GM23338 (cell line): ENCODE measurements around the gene SPTA1. TPM values are rescaled to one million over a fixed set of nuclear protein-coding genes. Genes with fewer than 3 reads are reported as not detected.

ENCODE experiments used
- ATAC-seq: fragments of 200-7000 bp; cut with Tn5 transposase; 3 replicates; pipeline ENCODE4 v1.9.1; 2020
- DNase-seq: peaks from one replicate; pipeline ENCODE4 v3.0.0-alpha.2; 2015; ENCODE audit warnings: low spot score
- H2AFZ ChIP-seq: fragments of 200-600 bp; sonication (generic); 2 replicates; pipeline ENCODE4 v1.8.0; 2016; ENCODE audit warnings: antibody characterized with exemption, mild to moderate bottlenecking, moderate library complexity
- H3F3A ChIP-seq: fragments of 200-600 bp; sonication (generic); replicated peaks from 2 replicates; pipeline ENCODE4 v1.8.0; 2017; ENCODE audit warnings: antibody characterized with exemption, mixed run types, low read depth
- H3K27ac ChIP-seq: fragments of 200-600 bp; sonication (generic); 2 replicates; pipeline ENCODE4 v1.6.1; 2016; ENCODE audit warnings: low read depth
- H3K27me3 ChIP-seq: fragments of 200-600 bp; sonication (generic); 2 replicates; pipeline ENCODE4 v1.8.0; 2016; ENCODE audit warnings: mild to moderate bottlenecking, mixed run types, moderate library complexity; ENCODE audit not compliant: insufficient read depth
- H3K36me3 ChIP-seq: fragments of 200-600 bp; sonication (generic); 2 replicates; pipeline ENCODE4 v1.8.0; 2016; ENCODE audit warnings: mild to moderate bottlenecking; ENCODE audit not compliant: insufficient read depth
- H3K4me1 ChIP-seq: fragments of 200-600 bp; sonication (generic); 2 replicates; pipeline ENCODE4 v1.8.0; 2016; ENCODE audit warnings: mild to moderate bottlenecking, moderate library complexity; ENCODE audit not compliant: insufficient read depth
- H3K4me2 ChIP-seq: fragments of 200-600 bp; sonication (generic); 2 replicates; pipeline ENCODE4 v1.7.1; 2017; ENCODE audit warnings: mixed run types
- H3K4me3 ChIP-seq: fragments of 200-600 bp; sonication (generic); 2 replicates; pipeline ENCODE4 v1.6.1; 2016; ENCODE audit warnings: mixed run types
- H3K79me2 ChIP-seq: fragments of 200-600 bp; sonication (generic); replicated peaks from 2 replicates; pipeline ENCODE4 v1.8.0; 2017; ENCODE audit warnings: mild to moderate bottlenecking; ENCODE audit not compliant: insufficient read depth
- H3K9me2 ChIP-seq: fragments of 200-600 bp; sonication (generic); 2 replicates; pipeline ENCODE4 v1.8.0; 2017; ENCODE audit not compliant: insufficient read depth
- H4K20me1 ChIP-seq: fragments of 200-600 bp; sonication (generic); replicated peaks from 2 replicates; pipeline ENCODE4 v1.8.0; 2017; ENCODE audit warnings: mild to moderate bottlenecking; ENCODE audit not compliant: insufficient read depth
- H3K27ac Mint-ChIP-seq: 2 replicates; pipeline ENCODE4 v1.8.0; 2020; ENCODE audit warnings: inconsistent platforms, mild to moderate bottlenecking, moderate library complexity, mixed read lengths
- H3K27me3 Mint-ChIP-seq: 3 replicates; pipeline ENCODE4 v1.8.0; 2022; ENCODE audit warnings: low read depth, mild to moderate bottlenecking, moderate library complexity, mixed read lengths, inconsistent platforms; ENCODE audit not compliant: insufficient read depth, poor library complexity
- H3K36me3 Mint-ChIP-seq: 3 replicates; pipeline ENCODE4 v1.8.0; 2021; ENCODE audit warnings: low read depth, mild to moderate bottlenecking, inconsistent platforms, moderate library complexity, mixed read lengths
- H3K4me1 Mint-ChIP-seq: 3 replicates; pipeline ENCODE4 v1.8.0; 2020; ENCODE audit warnings: mild to moderate bottlenecking, inconsistent platforms, mixed read lengths
- H3K4me3 Mint-ChIP-seq: 3 replicates; pipeline ENCODE4 v1.8.0; 2021; ENCODE audit warnings: moderate library complexity, mild to moderate bottlenecking, inconsistent platforms, mixed read lengths
- H3K9me3 Mint-ChIP-seq: 3 replicates; pipeline ENCODE4 v1.8.0; 2020; ENCODE audit warnings: moderate library complexity, mild to moderate bottlenecking, inconsistent platforms, mixed read lengths
- CREB1 ChIP-seq: fragments of 250-450 bp; sonication (Bioruptor Pico); IDR thresholded peaks from 2 replicates; pipeline ENCODE4 v1.5.0; 2020; ENCODE audit warnings: low read depth, mild to moderate bottlenecking, moderate library complexity
- EZH2 ChIP-seq: fragments of 200-600 bp; sonication (generic); IDR thresholded peaks from one replicate; pipeline ENCODE4 v1.8.0; 2017; ENCODE audit warnings: antibody characterized with exemption, mild to moderate bottlenecking, low read depth; ENCODE audit not compliant: unreplicated experiment
- EZH2phosphoT487 ChIP-seq: fragments of 200-600 bp; sonication (generic); IDR thresholded peaks from one replicate; pipeline ENCODE4 v1.8.1; 2018; ENCODE audit warnings: antibody characterized with exemption; ENCODE audit not compliant: unreplicated experiment
- JUNB ChIP-seq: IDR thresholded peaks from one replicate; pipeline ENCODE4 v1.6.1; 2016; ENCODE audit warnings: antibody characterized with exemption; ENCODE audit not compliant: unreplicated experiment
- NANOG ChIP-seq: IDR thresholded peaks from 2 replicates; pipeline ENCODE4 v1.6.1; 2016; ENCODE audit warnings: antibody characterized with exemption, borderline replicate concordance
- ZNF331 ChIP-seq: fragments of 250-450 bp; sonication (Bioruptor Pico); IDR thresholded peaks from 2 replicates; pipeline ENCODE4 v1.5.0; 2020; ENCODE audit warnings: low read depth, mild to moderate bottlenecking, moderate library complexity
- polyA plus RNA-seq: library from polyadenylated mRNA; unstranded; fragments of >200 nt; fragmentation: Nextera tagmentation; extraction: Ambion mirVana; gene quantifications from 2 replicates; pipeline ENCODE4 v1.2.1, GENCODE V29; 2016
- total RNA-seq: library from RNA; depleted of rRNA; stranded (reverse); fragments of >200 nt; shearing (Covaris generic); gene quantifications from 2 replicates; pipeline ENCODE4 v1.2.3, GENCODE V29; 2014
- TF ChIP-seq, protein P1 (sequence below): fragments of 250-450 bp; sonication (Bioruptor Pico); IDR thresholded peaks from 2 replicates; pipeline ENCODE4 v1.5.0; 2020; ENCODE audit warnings: mild to moderate bottlenecking, moderate library complexity
- TF ChIP-seq, protein P2 (sequence below), 2 experiments: fragments of 200-600 bp in 1 of 2; sonication (generic) in 1 of 2; conservative IDR thresholded peaks; 2 replicates each; pipeline versions ENCODE4 v1.5.1 to v1.6.1; 2016 to 2017; ENCODE audit warnings: antibody characterized with exemption in 2 of 2, low read depth in 2 of 2, mild to moderate bottlenecking in 2 of 2, moderate library complexity in 1 of 2
- TF ChIP-seq, protein P3 (sequence below): IDR thresholded peaks from 2 replicates; pipeline ENCODE4 v1.6.1; 2016; ENCODE audit warnings: antibody characterized with exemption

SPTA1 gene
- total and polyA plus RNA-seq, 2 experiments from 2014 or later: not detected

DNA sequence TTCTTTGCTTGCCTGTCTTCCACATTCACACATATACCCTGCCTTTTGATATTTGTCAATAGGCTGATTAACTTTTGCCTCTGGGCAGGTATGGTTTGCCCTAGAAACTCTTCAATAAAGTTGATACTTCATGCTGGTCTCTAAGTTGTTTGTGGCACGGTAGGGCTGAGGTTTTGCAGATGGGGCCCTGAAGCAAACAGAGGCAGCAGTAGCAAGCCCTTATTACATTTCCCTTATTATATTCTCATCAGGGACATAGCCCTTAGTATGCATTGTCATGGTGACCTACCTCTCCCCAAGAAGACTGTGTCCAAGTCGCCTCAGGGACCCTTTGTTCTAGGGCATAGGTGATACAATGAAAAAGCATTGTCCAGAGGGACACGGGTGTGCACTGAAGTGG, 116.0 kb downstream of the SPTA1 start, which contains the start of gene OR6P1:
TSS of gene OR6P1 (minus strand) at position 101 of the 400 bp plus-strand sequence. CDS start 6,976 bp downstream, outside the sequence.
- Histone ChIP-seq H3K27me3 (no peaks in the 10 kb centered on the region), H3K4me1 (no peaks in the 10 kb centered on the region), H3K9me2 (no peaks in the 10 kb centered on the region), H3K36me3 (no peaks in the 10 kb centered on the region), H3K79me2 (no peaks in the 10 kb centered on the region), H4K20me1 (no peaks in the 10 kb centered on the region), H3K4me3 (no peak within 1 kb of the TSS), H3K27ac (no peak within 1 kb of the TSS), H3K4me2 (no peak within 1 kb of the TSS), H3F3A (no peaks in the 10 kb centered on the region), H2AFZ (peak within 1 kb of the TSS; percentile 70; the same call in 1 of the 2 replicates)
- H3K27ac Mint-ChIP-seq: 0 out of 2 replicates have a peak within 1 kb of the TSS, but pooled peaks have one; percentile 8
- TF ChIP-seq EZH2phosphoT487 (no peak), ZNF331 (no peak), NANOG (no peak), EZH2 (no peak), JUNB (no peak), CREB1 (CRISPR knock-in tag) (no peak)
- TF ChIP-seq, protein P1, sequence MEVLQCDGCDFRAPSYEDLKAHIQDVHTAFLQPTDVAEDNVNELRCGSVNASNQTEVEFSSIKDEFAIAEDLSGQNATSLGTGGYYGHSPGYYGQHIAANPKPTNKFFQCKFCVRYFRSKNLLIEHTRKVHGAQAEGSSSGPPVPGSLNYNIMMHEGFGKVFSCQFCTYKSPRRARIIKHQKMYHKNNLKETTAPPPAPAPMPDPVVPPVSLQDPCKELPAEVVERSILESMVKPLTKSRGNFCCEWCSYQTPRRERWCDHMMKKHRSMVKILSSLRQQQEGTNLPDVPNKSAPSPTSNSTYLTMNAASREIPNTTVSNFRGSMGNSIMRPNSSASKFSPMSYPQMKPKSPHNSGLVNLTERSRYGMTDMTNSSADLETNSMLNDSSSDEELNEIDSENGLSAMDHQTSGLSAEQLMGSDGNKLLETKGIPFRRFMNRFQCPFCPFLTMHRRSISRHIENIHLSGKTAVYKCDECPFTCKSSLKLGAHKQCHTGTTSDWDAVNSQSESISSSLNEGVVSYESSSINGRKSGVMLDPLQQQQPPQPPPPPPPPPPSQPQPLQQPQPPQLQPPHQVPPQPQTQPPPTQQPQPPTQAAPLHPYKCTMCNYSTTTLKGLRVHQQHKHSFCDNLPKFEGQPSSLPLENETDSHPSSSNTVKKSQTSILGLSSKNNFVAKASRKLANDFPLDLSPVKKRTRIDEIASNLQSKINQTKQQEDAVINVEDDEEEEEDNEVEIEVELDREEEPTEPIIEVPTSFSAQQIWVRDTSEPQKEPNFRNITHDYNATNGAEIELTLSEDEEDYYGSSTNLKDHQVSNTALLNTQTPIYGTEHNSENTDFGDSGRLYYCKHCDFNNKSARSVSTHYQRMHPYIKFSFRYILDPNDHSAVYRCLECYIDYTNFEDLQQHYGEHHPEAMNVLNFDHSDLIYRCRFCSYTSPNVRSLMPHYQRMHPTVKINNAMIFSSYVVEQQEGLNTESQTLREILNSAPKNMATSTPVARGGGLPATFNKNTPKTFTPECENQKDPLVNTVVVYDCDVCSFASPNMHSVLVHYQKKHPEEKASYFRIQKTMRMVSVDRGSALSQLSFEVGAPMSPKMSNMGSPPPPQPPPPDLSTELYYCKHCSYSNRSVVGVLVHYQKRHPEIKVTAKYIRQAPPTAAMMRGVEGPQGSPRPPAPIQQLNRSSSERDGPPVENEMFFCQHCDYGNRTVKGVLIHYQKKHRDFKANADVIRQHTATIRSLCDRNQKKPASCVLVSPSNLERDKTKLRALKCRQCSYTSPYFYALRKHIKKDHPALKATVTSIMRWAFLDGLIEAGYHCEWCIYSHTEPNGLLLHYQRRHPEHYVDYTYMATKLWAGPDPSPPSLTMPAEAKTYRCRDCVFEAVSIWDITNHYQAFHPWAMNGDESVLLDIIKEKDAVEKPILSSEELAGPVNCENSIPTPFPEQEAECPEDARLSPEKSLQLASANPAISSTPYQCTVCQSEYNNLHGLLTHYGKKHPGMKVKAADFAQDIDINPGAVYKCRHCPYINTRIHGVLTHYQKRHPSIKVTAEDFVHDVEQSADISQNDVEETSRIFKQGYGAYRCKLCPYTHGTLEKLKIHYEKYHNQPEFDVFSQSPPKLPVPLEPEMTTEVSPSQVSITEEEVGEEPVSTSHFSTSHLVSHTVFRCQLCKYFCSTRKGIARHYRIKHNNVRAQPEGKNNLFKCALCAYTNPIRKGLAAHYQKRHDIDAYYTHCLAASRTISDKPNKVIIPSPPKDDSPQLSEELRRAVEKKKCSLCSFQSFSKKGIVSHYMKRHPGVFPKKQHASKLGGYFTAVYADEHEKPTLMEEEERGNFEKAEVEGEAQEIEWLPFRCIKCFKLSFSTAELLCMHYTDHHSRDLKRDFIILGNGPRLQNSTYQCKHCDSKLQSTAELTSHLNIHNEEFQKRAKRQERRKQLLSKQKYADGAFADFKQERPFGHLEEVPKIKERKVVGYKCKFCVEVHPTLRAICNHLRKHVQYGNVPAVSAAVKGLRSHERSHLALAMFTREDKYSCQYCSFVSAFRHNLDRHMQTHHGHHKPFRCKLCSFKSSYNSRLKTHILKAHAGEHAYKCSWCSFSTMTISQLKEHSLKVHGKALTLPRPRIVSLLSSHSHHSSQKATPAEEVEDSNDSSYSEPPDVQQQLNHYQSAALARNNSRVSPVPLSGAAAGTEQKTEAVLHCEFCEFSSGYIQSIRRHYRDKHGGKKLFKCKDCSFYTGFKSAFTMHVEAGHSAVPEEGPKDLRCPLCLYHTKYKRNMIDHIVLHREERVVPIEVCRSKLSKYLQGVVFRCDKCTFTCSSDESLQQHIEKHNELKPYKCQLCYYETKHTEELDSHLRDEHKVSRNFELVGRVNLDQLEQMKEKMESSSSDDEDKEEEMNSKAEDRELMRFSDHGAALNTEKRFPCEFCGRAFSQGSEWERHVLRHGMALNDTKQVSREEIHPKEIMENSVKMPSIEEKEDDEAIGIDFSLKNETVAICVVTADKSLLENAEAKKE (CRISPR knock-in tag): no peak
- H3K36me3 Mint-ChIP-seq: no peaks in the 10 kb centered on the region
- H3K4me3 Mint-ChIP-seq: no peak within 1 kb of the TSS
- H3K9me3 Mint-ChIP-seq: no peaks in the 10 kb centered on the region
- DNase-seq (no peak), ATAC-seq (no peak)
- peaks cover 2% of the 10 kb centered on the region for H3K27me3 Mint-ChIP-seq
- H3K4me1 Mint-ChIP-seq: no peaks in the 10 kb centered on the region

DNA sequence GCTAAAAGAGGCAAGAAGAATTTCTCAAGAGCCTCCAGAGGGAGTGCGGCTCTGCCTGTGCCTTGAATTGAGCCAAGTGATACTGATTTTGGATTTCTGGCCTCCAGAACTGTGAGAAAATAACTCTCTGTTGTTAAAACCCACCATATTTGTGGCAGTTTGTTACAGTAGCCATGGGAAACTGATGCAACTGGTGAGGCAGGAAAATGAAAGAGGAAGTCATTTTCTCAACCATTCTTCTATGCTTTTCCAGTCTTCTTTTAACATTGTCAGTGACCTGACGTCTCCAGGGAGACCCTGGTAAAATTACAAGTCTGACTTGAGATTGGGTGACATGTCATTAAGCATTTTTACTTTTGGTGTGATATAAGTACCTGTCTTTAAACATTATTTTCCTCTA, 121.9 kb downstream of the SPTA1 start:
- DNase-seq: peak; percentile 5
- H3K4me1 Mint-ChIP-seq: no peaks in the 10 kb centered on the region

More for the DNA sequence above, 121.9 kb downstream of the SPTA1 start:
- no peaks in the 10 kb centered on the region for H4K20me1 ChIP-seq
- peaks cover 9% of the 10 kb centered on the region; the same call in 1 of the 2 replicates for H3K9me2 ChIP-seq
- ATAC-seq: no peak
- no peaks in the 10 kb centered on the region for H3K36me3 Mint-ChIP-seq
- no peaks in the 10 kb centered on the region for H3K4me1 ChIP-seq
- H3K27me3 Mint-ChIP-seq: peaks cover 2% of the 10 kb centered on the region
- no peak overlapping the region for H3K27ac ChIP-seq
- no peaks in the 10 kb centered on the region for H3K27me3 ChIP-seq
- no peak overlapping the region for H3K27ac Mint-ChIP-seq
- H3K9me3 Mint-ChIP-seq: no peaks in the 10 kb centered on the region
- H3K4me3 Mint-ChIP-seq: no peak overlapping the region
- peak overlapping the region; percentile 56; the same call in 1 of the 2 replicates for H2AFZ ChIP-seq
- no peaks in the 10 kb centered on the region for H3F3A ChIP-seq
- no peak overlapping the region for H3K4me3 ChIP-seq
- no peaks in the 10 kb centered on the region for H3K36me3 ChIP-seq
- no peak overlapping the region for H3K4me2 ChIP-seq
- H3K79me2 ChIP-seq: no peaks in the 10 kb centered on the region
- TF ChIP-seq JUNB: no peak
- TF ChIP-seq, protein P2, sequence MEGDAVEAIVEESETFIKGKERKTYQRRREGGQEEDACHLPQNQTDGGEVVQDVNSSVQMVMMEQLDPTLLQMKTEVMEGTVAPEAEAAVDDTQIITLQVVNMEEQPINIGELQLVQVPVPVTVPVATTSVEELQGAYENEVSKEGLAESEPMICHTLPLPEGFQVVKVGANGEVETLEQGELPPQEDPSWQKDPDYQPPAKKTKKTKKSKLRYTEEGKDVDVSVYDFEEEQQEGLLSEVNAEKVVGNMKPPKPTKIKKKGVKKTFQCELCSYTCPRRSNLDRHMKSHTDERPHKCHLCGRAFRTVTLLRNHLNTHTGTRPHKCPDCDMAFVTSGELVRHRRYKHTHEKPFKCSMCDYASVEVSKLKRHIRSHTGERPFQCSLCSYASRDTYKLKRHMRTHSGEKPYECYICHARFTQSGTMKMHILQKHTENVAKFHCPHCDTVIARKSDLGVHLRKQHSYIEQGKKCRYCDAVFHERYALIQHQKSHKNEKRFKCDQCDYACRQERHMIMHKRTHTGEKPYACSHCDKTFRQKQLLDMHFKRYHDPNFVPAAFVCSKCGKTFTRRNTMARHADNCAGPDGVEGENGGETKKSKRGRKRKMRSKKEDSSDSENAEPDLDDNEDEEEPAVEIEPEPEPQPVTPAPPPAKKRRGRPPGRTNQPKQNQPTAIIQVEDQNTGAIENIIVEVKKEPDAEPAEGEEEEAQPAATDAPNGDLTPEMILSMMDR (conservative IDR thresholded peaks at IDR 0.05; ENCODE audit: low read depth in 2 of 2): no peak; a peak in 1 of 4 replicates
- TF ChIP-seq, protein P3, sequence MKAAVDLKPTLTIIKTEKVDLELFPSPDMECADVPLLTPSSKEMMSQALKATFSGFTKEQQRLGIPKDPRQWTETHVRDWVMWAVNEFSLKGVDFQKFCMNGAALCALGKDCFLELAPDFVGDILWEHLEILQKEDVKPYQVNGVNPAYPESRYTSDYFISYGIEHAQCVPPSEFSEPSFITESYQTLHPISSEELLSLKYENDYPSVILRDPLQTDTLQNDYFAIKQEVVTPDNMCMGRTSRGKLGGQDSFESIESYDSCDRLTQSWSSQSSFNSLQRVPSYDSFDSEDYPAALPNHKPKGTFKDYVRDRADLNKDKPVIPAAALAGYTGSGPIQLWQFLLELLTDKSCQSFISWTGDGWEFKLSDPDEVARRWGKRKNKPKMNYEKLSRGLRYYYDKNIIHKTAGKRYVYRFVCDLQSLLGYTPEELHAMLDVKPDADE: no peak
- TF ChIP-seq ZNF331: no peak
- no peak for TF ChIP-seq EZH2phosphoT487
